Bronchial epithelial cell (primary cell): ENCODE results near the gene SLC6A6. TPM values are rescaled to one million over a fixed set of nuclear protein-coding genes. Genes with fewer than 3 reads are reported as not detected.

ENCODE experiments used
- DNase-seq: peaks from one replicate; pipeline ENCODE4 v3.0.0-alpha.2; 2010; ENCODE audit warnings: low read depth
- FAIRE-seq: peaks from 2 replicates; lab custom pipeline; 2011; peaks lifted over from hg19 to GRCh38; lab: Jason Lieb, UNC
- H3K27me3 ChIP-seq: 2 replicates; pipeline ENCODE4 v1.5.1; 2011; ENCODE audit warnings: low read length; ENCODE audit not compliant: control insufficient read depth, insufficient read depth
- H3K36me3 ChIP-seq: 2 replicates; pipeline ENCODE4 v1.5.1; 2011; ENCODE audit warnings: low read length; ENCODE audit not compliant: control insufficient read depth, insufficient read depth
- H3K4me3 ChIP-seq: 2 replicates; pipeline ENCODE4 v1.5.1; 2011; ENCODE audit warnings: mild to moderate bottlenecking, low read depth, low read length, control low read depth
- total RNA-seq: library from RNA; depleted of rRNA; stranded (reverse); fragments of >200 nt; gene quantifications from 2 replicates; pipeline ENCODE4 v1.2.1, GENCODE V29; 2014
- TF ChIP-seq, protein P1 (sequence below): IDR thresholded peaks from 2 replicates; pipeline ENCODE4 v1.5.1; 2011; ENCODE audit warnings: mild to moderate bottlenecking, moderate library complexity, low read length, control low read depth, inconsistent platforms; ENCODE audit not compliant: insufficient read depth, severe bottlenecking

The SLC6A6 gene
- total RNA-seq, 1 donor from 2014 or later: 13.2 TPM

DNA sequence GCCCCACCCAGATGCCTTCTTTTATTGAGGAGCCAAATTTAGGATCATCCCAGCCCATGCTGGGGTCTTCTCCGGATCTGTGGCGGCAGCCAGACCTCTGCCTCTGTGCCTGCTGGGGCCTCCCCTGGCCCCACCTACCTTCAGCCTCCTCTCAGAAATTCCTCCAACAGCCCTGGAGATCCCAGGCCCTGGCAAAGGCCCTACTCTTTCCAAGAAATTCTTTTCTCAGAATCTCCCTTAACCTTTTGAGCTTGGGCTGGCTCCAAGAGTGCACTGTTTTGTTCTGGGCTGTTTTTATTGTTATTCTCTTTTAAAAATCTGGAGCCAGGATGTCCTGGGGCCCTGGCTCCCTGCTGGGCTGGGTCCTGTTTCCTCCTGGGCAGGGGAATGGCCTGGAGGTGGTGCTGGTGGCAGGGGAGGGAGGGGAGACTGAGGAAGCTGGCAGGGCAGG lies 79.9 kb downstream of the SLC6A6 start:
- H3K36me3 ChIP-seq: no peaks in the 10 kb centered on the region
- H3K27me3 ChIP-seq: no peaks in the 10 kb centered on the region
- H3K4me3 ChIP-seq: no peak overlapping the region
- FAIRE-seq: no peak
- no peak for DNase-seq
- TF ChIP-seq, protein P1, sequence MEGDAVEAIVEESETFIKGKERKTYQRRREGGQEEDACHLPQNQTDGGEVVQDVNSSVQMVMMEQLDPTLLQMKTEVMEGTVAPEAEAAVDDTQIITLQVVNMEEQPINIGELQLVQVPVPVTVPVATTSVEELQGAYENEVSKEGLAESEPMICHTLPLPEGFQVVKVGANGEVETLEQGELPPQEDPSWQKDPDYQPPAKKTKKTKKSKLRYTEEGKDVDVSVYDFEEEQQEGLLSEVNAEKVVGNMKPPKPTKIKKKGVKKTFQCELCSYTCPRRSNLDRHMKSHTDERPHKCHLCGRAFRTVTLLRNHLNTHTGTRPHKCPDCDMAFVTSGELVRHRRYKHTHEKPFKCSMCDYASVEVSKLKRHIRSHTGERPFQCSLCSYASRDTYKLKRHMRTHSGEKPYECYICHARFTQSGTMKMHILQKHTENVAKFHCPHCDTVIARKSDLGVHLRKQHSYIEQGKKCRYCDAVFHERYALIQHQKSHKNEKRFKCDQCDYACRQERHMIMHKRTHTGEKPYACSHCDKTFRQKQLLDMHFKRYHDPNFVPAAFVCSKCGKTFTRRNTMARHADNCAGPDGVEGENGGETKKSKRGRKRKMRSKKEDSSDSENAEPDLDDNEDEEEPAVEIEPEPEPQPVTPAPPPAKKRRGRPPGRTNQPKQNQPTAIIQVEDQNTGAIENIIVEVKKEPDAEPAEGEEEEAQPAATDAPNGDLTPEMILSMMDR: no peak

DNA sequence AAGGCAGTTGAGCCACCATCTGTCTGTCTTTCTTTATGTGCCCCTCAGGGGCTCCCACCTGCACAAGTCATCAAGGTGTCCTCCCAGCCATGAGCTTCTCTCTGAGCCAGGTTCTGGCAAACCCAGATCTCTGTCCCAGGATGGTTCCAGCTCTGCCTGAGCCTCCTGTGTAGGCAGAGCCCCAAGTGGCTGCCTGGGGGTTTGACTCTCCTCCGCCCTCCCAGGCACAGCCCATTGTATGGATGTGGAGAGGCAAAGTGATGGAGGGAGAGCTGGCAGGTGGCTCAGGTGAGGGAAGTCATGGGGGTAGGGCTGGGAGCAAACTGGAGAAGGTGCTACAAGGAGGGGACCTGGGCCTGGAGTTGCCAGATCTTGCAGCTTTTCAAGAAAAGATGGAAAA lies 80.9 kb downstream of the SLC6A6 start:
- Histone ChIP-seq H3K36me3 (no peaks in the 10 kb centered on the region), H3K4me3 (no peak overlapping the region), H3K27me3 (no peaks in the 10 kb centered on the region)
- no peak for DNase-seq
- TF ChIP-seq, protein P1: no peak
- FAIRE-seq: no peak

DNA sequence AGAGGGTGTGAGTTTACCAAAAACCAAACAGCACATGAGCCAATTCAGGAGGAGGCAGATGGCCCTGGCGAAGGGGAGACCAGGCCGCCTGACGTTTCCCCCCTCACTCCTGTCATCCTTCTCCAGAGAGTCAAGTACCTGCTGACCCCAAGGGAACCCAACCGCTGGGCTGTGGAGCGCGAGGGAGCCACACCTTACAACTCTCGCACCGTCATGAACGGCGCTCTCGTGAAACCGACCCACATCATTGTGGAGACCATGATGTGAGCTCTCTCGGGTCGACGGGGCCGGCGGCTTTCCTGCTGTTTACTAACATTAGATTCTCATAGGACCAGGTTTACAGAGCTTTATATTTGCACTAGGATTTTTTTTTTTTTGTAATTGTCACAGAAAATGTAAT lies 82.3 kb downstream of the SLC6A6 start:
- Histone ChIP-seq H3K27me3 (no peaks in the 10 kb centered on the region), H3K36me3 (no peaks in the 10 kb centered on the region), H3K4me3 (no peak overlapping the region)
- FAIRE-seq: no peak
- TF ChIP-seq, protein P1: no peak
- DNase-seq: no peak

DNA sequence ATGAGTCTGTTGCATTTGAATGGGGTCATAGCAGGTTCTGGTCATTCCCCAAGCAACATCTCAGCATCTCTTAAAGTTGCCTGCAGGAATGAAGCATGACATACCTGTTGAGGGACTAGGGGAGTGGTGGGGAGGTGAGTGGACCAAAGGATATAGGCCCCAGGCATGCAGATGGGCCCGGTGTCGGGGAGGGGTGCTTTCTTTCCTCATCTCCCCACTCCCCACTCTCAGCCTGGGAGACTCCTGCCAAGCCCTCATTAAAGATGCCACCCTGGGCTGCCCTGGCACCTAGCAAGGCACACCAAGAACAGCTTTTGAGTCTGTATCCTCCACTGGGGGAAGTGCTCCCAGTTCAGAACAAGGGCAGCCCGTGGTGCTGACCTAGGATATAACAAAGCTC lies 83.6 kb downstream of the SLC6A6 start:
- FAIRE-seq: no peak
- DNase-seq: no peak
- Histone ChIP-seq H3K27me3 (no peaks in the 10 kb centered on the region), H3K36me3 (no peaks in the 10 kb centered on the region), H3K4me3 (no peak overlapping the region)
- TF ChIP-seq, protein P1: no peak

DNA sequence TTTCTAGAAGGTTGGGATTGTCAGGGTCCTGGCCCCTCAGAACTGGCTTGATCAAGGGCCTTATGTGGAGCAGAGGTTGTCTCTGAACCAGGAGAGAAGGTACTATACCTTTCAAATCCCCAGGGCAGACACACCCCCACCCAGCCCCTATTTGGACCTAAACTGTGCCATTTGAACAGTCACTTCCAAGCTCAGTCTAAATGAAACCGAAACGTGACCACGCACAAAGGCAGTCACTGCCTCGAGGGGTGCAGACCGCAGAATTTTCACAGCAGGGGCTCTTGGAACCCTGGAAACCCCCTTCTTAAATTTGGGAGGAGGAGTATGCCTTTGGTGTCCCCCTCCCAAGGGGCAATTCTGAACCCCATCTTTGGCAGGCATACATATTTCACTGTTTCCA lies 84.1 kb downstream of the SLC6A6 start:
- Histone ChIP-seq H3K27me3 (no peaks in the 10 kb centered on the region), H3K4me3 (no peak overlapping the region), H3K36me3 (no peaks in the 10 kb centered on the region)
- DNase-seq (no peak), FAIRE-seq (no peak)
- TF ChIP-seq, protein P1: no peak

DNA sequence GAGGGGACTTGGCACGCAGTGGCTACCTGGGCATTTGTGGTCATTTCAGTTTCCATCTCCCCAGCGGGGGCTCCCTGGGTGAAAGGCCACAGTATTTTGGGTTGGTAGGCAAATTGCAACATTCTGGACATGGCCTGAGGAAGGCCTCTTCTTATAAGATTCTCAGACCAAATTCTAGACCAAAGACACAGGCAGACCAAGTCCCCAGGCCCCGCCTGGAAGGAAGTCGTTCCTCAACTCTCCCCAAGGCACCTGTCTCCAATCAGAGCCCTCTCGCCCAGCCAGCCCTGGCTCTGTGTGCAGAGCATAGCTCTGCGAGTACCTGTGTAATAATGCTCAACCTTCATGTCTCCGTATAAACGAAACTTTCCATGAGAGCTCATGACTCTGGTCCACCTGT lies 84.7 kb downstream of the SLC6A6 start:
- no peak for FAIRE-seq
- Histone ChIP-seq H3K27me3 (no peaks in the 10 kb centered on the region), H3K36me3 (no peaks in the 10 kb centered on the region), H3K4me3 (no peak overlapping the region)
- TF ChIP-seq, protein P1: no peak
- no peak for DNase-seq
